HG02588 (cell line): ENCODE results near the gene SELENOS.

ENCODE experiments used
- ATAC-seq: cut with Tn5 transposase; IDR thresholded peaks from one replicate; pipeline ENCODE4 v1.9.1; 2021; ENCODE audit warnings: mild to moderate bottlenecking, moderate library complexity; ENCODE audit not compliant: unreplicated experiment

SELENOS gene, protein sequence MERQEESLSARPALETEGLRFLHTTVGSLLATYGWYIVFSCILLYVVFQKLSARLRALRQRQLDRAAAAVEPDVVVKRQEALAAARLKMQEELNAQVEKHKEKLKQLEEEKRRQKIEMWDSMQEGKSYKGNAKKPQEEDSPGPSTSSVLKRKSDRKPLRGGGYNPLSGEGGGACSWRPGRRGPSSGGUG

DNA sequence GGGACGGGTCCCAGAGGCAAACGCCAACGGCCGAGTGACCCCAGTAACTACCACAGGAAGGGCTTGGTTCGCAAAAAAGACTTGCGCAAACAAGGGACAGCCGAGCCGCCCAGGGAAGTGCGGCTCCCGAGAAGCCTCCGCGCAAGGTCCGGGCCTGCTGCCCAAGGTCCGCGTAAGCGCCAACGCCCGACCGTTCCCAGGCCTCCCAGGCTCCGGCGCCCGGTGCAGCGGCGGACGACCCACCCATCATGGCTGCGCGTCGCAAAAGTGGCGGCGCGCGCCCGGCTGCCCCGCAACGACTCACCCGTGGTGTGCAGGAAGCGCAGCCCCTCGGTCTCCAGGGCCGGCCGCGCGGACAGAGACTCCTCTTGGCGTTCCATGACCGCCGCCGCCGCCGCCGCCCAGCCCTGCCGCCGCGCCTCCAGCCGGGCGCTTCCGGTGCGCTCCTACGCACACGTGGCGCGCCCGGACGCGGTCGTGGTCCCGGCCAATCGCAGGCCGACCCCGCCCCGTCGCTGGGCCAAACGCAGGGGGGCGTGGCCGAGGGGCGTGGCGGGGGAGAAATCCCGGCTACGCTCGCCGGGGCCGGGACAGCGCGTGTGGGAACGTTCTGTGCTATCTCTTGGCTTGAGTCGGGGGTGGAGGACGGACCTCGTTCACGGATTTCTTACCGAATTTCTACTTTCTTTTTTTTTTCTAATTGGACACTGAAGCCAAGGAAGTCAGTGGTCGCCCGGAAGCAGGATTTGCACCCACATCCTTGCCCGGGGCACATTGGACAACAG, at the start of gene SELENOS:
TSS of gene SELENOS (minus strand) at position 448 of the 785 bp plus-strand sequence. CDS start at position 380, 68 bp downstream.
- ATAC-seq: peak; percentile 90

DNA sequence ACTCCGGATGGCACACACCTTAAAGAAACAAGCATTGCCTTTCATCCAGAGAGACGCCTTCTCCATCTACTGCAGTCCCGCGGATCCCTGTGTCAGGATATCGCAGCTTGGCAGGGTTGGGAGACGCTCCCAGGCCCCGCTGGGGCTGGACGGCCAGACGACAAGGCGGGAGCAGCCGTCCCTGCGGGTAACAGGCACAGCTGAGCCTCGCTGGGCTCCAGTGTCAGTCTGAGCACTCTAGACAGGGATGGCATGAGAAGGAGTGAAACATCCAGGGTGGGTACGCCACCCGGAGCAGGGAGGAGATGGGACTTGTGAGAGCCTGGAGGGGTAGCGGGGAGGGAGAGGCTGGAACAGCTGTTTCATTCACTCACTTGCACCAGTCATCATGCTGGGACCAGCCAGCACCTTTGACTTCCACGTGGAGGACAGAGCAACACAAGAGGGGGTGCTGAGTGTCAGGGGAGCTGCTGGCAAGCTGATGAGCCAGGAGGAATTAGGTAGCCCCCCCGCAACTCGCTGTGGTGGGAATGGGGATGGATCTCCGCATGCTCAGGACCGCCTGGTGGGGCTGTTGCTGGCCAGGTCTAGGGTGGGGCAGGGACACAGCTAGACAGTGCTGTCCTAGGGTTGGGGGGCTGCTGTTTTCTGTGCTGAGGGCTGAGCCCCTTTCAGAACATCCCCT, 49.3 kb upstream of the SELENOS start:
- no peak for ATAC-seq

DNA sequence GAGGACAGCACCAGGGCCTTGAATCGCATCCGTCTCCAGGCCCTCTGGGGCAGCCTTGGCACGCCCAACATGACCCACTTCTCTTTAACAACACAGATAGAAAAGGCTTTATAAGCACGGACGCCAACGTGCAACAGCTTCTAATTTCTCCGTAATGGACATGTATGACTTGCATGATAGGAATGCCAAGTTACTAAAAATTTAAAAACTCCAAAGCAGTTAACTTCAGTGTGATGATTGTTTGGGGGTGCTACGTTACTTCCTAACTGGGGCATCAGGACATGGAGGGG, 48.7 kb upstream of the SELENOS start:
- no peak for ATAC-seq

DNA sequence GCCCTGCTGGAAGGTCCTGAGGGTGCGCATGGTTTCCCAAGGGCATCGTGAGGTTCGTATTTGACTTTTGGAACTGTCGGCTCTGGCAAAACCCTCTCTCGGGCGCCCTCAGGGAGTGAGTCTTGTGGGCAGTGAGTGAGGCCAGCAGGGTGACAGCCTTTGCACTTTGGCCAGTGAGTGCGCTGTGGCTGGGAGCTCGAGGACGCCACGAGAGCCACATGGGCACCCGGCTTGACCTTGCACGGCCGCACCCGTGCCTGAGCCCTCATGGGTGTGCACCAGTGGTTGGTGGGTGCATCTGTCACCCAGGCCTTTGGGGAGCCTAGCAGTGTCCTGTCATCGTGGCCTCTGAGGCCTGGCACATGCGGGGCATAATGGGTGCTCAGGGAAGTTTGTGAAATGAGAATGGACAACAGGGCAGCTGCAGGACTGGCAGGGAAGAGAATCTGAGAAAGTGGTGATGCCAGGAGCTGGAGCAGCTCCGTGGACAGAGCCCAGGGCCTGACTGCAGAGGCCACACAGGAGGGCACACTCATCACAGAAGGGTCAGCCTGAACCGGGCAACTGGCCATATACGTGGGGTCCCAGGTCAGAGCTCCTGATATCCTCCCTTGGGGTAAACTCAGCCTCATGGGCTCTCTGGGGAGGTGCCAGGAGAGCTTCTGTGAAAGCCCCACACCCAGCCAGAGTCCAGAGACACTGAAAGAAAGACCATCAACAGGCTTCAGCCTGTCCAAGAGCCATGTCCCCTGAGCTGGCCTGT, 48.2 kb upstream of the SELENOS start:
- ATAC-seq: no peak

DNA sequence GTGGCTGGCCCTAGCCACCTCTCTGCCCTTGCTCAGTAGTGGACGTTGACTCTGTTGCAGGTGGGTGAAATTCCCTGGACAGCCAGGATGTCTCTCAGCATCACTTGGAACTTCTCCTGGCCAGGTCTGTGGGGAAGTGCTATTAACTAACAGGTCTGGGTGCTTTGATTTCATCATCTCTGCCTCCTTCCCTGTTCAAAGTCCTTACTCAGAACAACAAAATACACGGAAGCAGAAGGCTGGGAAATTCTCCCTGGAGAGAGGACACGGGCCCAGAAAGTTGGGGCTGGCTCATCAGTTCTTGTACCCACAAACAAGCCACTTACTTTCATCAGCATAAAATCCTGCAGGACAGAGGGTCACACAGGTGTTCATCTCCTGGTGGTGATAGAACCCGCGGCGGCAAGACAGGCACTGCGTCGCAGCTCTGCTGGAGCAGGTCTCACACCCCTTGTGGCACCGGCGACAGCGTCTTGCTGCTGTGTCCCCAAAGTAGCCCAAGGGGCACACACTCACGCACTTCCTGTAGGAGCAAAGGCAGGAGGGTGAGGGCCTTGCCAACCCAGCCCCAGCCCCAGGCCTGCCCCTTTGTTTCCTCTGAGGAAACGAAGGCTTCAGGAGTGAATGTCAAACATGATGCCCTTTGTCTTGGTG, 47.4 kb upstream of the SELENOS start:
- ATAC-seq: no peak

DNA sequence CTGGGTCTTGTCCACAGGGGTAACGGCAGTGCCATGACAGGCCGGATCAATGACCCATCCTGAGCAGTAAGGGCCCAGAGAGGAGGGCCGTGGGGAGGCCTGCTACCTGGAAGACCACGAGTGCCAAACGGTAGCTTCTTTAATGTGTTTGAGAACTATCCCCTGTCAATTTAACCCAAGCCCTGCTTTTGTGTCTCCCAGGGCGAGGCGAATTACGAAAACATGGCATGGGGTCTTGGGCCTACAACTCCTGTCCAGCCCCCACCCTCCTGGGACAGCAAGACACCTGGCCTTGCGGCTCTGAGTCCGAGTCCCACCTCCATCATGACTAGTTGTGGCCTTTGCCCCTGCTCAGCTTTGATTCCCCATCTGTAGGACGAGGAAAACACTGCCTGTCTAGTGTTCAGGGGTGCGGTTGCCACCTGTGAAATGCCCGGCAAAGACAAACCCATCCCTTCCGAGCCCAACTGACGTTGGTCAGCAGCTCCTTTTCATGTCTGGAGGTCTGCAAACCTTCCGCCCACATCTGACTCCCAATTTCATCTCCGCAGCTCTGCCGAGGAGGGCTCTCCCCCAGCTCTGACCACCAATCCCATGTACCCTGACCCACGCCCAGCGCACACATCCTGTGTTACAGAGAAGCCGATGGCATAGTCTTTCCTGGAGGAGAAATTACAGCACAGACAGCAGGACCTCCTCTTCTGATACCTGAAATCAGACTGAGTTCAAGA, 46.7 kb upstream of the SELENOS start:
- no peak for ATAC-seq

DNA sequence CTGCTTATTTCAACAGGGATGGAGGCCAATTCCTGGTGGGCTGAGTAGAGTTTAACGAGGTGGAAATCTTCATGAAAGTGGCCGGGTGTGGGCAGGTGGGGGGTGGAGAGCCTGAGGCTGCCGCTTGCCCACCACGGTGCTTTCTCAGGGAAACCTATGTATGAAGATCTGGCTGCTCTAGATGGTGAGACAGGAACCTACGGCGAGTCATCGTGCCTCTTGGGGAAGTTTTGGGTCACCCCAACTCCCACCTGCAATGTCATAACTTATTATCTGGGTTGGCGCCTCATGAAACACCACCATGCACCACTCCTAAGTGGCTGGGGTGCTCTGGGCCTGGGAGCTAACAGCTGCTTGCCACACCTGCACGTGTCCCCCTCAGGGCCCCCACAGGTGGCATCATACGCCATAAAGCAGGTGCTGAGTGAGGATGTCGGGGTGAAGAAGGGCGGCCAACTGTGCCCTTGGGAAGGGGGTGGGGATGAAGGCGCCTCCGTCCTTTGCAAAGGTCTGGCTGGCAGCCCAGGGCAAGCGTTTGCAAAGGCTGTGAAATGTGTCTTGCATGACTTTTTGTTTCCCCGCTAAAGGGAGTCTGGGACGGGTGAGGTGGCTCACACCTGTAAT, 45.7 kb upstream of the SELENOS start:
- no peak for ATAC-seq

DNA sequence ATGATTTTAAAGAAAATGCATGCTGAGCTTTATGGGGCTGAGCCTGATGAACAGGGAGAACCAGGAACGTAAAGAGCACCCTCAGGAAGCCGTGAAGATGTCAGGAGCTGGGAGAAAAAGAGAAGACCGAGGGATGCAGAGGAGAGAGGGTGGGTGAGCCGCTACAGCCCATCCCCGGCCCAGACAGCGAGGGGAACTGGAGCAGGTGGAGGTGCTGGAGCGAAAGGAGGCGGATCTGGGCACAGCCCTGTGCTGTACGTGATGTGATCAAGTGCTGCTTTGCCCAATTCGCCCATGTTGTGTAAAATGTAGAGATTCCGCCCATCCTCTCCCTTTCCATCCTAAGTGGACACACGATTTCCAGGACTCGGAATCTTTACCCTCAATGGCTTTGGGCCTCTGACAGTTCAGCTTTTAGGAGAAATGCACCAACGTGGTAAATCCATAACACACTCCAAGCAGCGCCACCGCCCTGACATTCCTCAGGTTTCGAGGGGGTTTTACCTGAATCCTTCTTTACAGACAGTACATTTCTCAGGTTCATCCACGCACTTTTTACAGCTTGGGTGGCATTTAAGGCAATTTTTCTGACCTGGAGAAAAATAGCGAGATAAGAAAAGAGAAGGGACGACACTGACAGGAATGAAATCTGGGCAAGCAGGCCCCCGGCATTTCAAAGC, 44.9 kb upstream of the SELENOS start:
- ATAC-seq: no peak

DNA sequence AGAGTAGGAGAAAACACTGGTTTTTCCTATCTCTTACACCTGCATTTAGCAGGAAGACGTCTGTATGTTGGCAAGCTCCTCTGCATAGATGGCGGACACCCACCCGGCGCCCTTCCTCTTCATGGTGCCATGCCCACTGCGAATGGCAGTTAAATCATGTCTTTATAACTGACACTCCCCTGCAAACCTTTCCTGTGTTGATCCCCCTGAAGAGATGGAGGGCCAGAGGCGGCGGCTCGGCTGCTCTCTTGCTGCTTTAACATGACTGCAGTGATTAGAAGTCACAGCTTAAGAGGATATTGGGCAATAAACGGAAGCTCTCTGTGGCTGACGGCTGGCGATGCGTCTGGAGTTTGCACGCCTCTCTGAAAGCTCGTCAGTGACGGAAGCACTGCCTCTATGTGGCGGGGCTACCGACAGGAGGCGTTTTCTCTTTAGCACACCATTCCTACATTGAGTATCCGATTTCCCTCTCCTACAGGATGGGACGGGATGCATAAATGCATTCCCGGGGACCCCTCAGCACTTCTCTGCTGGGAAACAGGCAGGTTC, 43.3 kb upstream of the SELENOS start:
- ATAC-seq: no peak

DNA sequence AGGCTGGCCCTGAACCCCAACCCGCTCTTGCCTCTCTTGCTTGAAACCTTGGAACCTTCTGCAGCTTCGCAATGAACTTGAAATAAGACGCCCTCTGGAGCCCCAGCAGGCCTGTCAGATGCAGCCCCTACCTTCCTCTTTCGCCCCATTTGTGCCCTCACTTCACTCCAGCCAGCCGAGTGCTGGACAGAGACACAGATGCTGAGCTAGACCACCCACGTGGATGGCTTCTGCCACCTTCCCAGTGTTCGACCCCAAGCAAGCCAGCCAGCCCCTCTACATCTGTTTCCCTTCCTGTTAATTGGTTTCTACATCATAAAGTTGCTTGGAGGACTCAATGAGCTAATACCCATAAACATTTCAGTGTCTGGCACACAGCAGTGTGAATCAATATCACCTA, 41.6 kb upstream of the SELENOS start:
- ATAC-seq: no peak

DNA sequence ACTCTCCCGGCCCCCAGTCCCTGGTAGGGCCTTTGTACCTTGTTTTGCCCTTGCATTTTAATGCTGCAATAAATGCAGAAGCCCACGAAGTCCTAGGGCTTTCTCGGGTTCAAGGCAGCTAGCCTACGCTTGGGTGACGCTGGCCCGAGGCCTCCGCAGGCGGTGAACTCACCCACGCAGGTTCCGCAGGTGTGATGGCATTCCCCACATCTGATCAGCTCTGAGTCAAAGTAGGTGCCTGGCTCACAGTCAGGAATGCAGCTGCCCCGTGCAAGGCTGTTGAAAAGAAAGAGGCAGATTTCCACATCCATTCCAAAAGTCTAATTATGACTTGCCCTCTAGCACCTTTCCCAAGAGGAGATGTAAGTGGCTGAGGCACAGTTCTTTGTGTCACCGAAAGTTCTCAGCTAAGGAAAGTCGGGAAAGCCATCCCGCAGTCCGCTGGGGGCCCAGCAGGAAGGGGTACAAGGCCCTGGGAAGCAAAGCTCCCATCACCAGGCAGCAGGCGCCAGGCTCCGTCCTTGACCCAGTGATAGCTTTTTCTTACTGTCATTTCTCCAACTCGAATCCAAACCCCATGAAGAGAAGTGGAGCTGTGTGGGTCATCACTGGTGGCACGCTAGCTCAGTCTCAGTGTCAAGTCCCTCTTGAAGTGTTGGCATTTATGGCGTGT, 41.0 kb upstream of the SELENOS start:
- no peak for ATAC-seq

DNA sequence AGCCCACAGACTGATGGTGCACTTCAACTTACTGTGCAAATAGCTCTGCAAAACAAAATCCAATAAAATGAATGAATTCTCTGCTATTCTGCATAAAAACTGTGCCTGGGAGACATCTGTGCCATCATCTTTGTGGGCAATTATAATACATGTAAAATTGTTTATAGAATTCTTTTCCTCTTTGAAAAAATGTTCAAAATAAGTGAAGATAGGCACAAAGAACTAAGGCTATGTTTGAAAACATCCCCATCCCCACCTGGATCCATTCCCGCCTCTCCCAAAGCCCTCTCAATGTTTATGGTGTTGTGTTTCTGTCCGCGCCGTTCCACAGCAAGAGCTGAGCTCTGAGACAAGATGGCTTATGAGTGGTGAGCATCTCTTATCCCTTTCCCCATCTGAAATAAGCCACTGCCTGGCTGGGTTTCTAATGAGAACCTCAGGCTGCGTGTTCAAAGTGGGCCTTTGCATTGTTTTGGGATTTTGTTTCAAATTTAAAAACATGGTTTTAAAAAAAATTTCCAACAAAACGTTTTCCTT, 40.1 kb upstream of the SELENOS start:
- no peak for ATAC-seq

DNA sequence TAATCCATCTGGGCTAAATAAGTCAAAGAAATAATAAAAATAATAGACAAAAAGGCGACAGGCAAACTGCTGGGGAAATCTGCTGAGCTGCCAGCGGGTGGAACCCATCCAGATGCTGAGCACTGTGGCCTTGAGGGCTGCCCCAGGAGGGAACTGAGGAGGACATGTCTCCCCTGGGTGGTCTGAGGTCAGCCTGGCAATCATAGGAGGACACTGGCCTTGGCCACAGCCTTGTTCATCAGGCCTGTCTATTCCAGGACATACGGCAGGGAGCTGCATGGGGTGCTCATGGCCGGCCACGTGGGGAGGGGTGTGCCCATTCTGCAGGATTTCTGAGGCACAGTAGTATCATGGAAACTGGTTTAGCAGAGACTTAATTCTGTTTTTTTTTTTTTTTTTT, 39.2 kb upstream of the SELENOS start:
- ATAC-seq: no peak

DNA sequence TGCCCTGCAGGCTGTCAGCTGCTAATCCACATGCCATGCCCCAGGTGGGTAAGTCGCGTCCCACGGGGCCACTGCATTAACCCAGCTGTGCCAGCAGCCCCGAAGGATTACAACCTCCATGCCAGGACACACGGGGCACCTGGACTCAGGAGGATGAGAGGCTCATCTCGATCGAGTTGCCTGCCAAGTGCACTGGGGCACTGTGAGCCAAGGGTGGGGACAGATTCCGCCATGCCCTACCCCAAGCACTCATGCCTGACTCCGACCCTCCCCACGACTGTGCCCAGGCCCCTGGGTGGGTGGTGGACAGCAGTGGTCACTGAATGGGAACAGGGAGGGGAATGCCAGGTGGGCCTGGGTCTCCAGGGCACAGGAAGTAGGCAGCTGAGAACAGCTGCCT, 38.5 kb upstream of the SELENOS start:
- no peak for ATAC-seq

DNA sequence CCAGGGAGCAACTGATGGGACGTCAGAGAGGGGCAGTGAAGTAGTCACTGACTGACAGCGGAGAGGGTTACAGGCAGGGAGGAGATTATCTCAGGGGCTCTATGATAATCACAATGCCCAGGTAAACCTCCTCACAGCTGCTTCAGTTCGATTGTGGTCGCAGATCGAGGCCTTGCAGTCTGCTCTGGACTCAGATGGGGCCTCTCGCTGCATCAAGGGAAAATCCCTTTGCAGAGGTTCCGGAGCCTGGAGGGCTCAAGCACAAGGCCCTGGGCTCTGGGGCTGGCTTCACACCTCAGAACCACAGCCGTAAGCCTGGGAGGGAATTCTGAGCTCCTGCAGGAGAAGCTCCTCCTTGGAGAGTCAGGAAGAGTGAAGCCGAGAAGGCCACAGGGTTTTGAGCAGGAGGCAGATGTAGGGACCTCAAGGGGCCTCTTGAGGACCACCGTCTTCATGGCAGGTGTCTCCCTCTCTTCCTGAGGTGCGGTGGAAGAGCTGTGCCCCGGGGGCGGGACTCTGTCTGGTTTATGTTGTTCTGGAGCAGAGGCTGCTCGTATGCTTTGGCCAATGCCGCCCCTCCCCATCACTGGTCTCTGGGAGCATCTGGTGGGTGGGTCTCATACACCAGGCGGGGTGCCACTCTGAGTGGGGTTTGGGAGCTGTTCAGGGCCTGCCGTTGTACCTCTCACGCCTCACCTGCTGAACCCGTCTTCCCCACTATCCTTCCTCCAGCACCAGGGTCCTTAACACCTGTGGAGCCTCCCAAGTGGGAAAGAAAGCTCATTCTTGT, 37.2 kb upstream of the SELENOS start:
- ATAC-seq: no peak

DNA sequence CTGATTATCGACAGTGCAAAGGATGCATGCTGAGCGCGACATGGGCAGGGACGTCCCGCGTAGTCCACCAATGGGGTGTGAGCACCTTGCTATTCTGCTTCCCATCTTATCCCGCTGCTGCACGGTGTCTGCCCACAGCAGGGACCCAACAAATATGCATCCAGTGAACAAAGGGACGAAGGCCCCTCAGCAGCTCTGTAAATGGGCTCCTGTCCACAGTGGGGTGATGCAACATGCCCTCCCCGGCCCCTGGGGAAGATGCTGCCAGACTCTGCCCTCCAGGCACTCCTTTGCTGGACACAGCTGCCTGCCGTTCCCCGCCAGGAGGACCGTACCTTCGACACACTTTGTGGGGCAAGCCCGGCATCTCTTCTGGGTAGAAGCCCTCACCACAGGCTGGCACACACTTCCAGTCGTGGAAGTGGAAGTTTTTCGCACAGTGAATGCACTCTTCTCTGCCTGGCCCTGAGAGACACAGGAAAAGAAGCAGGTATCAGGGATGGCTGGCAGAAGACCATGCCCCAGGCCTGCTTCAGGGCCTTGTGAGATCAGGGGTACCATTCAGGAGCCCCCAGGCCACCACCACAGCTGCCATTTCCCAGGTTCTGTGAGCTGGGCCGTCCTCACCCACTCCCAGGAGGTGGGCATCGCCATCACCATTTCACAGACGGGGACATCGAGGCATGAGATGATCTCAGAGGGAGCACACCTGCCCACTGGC, 35.9 kb upstream of the SELENOS start:
- ATAC-seq: no peak

DNA sequence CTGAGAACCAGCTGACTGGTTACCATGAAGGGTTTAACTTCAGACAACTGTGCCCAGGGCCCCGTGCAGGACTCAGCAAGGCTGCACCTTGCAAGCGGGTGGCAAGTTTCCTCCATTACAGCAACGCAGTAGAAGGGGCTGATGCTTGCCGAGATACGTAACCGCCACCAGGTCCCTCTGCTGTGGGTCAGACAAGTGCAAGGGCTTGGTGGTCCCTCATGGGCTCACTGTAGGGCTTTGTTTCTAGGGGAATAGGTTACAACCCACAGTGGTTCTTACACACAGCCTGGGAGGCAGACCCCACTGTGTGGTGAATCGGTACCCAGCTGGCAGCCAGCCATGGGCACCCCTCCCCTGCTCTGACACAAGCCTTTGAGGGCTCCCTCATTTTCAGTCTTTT, 33.2 kb upstream of the SELENOS start:
- no peak for ATAC-seq
